BE2C (cell line): ENCODE measurements around the gene KNSTRN.

Experiments
- DNase-seq: peaks from one replicate; pipeline ENCODE4 v3.0.0-alpha.2; 2020
- H3K27me3 ChIP-seq: fragments of 250-450 bp; sonication (Bioruptor Pico); 2 replicates; pipeline ENCODE4 v1.5.1; 2020; ENCODE audit warnings: mild to moderate bottlenecking
- H3K36me3 ChIP-seq: fragments of 250-450 bp; sonication (Bioruptor Pico); 2 replicates; pipeline ENCODE4 v1.5.1; 2020; ENCODE audit warnings: mild to moderate bottlenecking
- H3K4me1 ChIP-seq: fragments of 250-450 bp; sonication (Bioruptor Pico); 2 replicates; pipeline ENCODE4 v1.5.1; 2020
- H3K4me3 ChIP-seq: 2 replicates; pipeline ENCODE4 v1.5.1; 2011; ENCODE audit warnings: low read depth, low read length
- H3K9me3 ChIP-seq: fragments of 250-450 bp; sonication (Bioruptor Pico); 2 replicates; pipeline ENCODE4 v1.5.1; 2020
- TF ChIP-seq, protein P1 (sequence below): IDR thresholded peaks from 2 replicates; pipeline ENCODE4 v1.5.1; 2012; ENCODE audit warnings: mild to moderate bottlenecking, low read depth, low read length

Gene KNSTRN

GRCh38 chr15:40420071-40420713 lies 37.7 kb downstream of the KNSTRN start:
- no peak overlapping the region for H3K4me3 ChIP-seq
- no peaks in the 10 kb centered on the region for H3K27me3 ChIP-seq
- H3K9me3 ChIP-seq = no peaks in the 10 kb centered on the region
- DNase-seq = peak; percentile 36
- peaks cover 19% of the 10 kb centered on the region for H3K4me1 ChIP-seq
- H3K36me3 ChIP-seq = peaks cover 21% of the 10 kb centered on the region
- TF ChIP-seq, protein P1, sequence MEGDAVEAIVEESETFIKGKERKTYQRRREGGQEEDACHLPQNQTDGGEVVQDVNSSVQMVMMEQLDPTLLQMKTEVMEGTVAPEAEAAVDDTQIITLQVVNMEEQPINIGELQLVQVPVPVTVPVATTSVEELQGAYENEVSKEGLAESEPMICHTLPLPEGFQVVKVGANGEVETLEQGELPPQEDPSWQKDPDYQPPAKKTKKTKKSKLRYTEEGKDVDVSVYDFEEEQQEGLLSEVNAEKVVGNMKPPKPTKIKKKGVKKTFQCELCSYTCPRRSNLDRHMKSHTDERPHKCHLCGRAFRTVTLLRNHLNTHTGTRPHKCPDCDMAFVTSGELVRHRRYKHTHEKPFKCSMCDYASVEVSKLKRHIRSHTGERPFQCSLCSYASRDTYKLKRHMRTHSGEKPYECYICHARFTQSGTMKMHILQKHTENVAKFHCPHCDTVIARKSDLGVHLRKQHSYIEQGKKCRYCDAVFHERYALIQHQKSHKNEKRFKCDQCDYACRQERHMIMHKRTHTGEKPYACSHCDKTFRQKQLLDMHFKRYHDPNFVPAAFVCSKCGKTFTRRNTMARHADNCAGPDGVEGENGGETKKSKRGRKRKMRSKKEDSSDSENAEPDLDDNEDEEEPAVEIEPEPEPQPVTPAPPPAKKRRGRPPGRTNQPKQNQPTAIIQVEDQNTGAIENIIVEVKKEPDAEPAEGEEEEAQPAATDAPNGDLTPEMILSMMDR = no peak

DNA sequence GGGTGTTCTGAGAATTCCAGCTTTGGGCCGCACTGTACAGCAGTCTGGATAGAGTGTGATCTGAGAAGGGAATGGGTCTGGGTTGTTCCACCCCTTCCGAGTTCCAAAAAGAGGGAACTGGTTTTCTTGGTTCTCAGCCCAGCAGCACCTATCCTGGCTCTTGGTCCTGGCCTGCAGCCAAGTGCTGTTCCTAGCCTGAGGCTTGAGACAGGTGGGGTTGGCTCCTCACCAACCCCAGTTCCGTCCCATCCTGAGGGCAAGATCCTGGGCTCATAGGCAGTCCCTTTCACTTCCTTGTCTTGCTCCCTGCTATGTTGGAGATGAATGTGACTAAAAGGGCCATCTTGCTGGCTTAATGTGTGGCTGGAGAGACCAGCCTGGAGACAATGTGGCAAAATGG lies 38.3 kb downstream of the KNSTRN start:
- no peaks in the 10 kb centered on the region for H3K9me3 ChIP-seq
- no peak overlapping the region for H3K4me3 ChIP-seq
- peaks cover 15% of the 10 kb centered on the region for H3K36me3 ChIP-seq
- TF ChIP-seq, protein P1 = no peak
- H3K27me3 ChIP-seq = no peaks in the 10 kb centered on the region
- peaks cover 19% of the 10 kb centered on the region for H3K4me1 ChIP-seq
- no peak for DNase-seq

DNA sequence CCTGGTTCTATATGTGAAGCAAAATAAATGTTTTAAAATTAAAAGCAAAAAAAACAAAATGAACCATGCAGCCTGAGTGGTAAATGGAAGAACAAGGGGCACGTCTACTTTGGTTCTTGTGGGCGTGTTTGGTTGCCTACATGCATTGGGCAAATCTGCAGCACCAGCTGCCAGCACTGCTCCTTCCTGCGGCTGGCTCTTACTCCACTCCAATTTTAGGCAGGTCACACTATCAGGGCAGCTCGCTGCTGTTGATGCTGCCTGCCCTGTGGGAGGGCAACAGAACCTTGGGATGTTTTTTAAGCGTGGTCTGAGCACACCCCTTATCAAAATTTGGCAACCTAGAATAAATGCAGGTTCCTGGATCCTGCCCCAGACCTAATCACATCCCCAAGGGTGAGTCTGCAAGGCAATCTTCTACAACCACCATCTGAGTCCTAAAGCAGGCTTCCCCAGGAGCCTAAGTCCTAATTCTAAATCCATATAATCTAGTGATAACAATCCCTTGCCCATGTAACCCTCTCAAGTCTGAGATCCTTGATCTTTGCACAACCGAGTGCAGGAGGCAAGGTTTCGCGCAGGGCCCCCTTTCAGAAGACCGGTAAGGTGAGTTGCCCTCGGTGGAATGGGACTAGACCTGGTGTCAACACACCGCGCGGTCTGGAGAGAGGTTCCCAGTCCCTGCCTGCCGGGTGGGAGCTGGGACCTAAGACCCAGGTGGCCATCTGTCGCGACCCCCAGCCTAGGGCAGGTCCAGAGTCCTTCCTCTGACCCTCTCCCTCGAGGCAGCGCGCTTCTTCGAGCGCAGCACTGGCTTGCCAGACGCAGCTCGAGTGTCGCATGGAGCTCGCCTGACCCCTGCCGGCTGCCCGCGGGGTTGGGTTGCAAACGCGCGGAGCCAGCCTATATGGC lies 39.0 kb downstream of the KNSTRN start:
- Histone ChIP-seq H3K4me3 (peak overlapping the region; percentile 37), H3K4me1 (peaks cover 19% of the 10 kb centered on the region), H3K27me3 (no peaks in the 10 kb centered on the region), H3K9me3 (no peaks in the 10 kb centered on the region), H3K36me3 (peaks cover 10% of the 10 kb centered on the region)
- DNase-seq = peak; percentile 89
- TF ChIP-seq, protein P1 = peak; percentile 92

GRCh38 chr15:40424483-40425115 lies 42.1 kb downstream of the KNSTRN start:
- Histone ChIP-seq H3K4me1 (peaks cover 26% of the 10 kb centered on the region), H3K9me3 (no peaks in the 10 kb centered on the region), H3K4me3 (no peak overlapping the region), H3K27me3 (no peaks in the 10 kb centered on the region), H3K36me3 (no peaks in the 10 kb centered on the region)
- DNase-seq = no peak
- TF ChIP-seq, protein P1 = no peak

DNA sequence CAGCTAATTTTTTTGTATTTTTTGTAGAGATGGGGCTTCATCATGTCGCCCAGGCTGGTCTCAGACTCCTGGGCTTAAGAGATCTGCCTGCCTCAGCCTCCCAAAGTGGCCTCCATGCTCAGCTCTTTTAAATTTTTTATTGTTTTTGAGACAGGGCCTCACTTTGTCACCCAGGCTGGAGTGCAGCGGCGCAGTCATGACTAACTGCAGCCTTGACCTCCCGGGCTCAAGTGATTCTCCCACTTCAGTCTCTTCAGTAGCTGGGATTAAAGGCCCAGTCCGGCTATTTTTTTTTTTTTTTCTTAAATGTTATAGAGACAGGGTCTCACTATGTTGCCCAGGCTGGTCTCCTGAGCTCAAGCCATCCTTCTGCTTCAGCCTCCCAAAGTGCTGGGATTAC lies 43.2 kb downstream of the KNSTRN start:
- Histone ChIP-seq H3K4me1 (peaks cover 18% of the 10 kb centered on the region), H3K4me3 (no peak overlapping the region), H3K36me3 (no peaks in the 10 kb centered on the region), H3K9me3 (no peaks in the 10 kb centered on the region), H3K27me3 (no peaks in the 10 kb centered on the region)
- no peak for DNase-seq
- TF ChIP-seq, protein P1 = no peak
